ENCODE data around the gene OIP5. TPM values are rescaled to one million over a fixed set of nuclear protein-coding genes. Genes with fewer than 3 reads are reported as not detected.

The OIP5 gene
- total and polyA plus RNA-seq, 9 of the 15 experiments (the other 6 are each of a cell fraction or from before 2014, with no cell fraction given) = 8.3 to 54.8 (median 35.3) TPM

GRCh38 chr15:41332194-41333025 is at the start of gene OIP5, which contains the start of gene NUSAP1 (continued):
- no peak for TF ChIP-seq CHD7 (IDR thresholded peaks at IDR 0.05; ENCODE audit: low read depth, low read length)
- TF ChIP-seq RBFOX2 (IDR thresholded peaks at IDR 0.05; ENCODE audit: low read depth, low read length) = peak; percentile 98
- TF ChIP-seq MAZ (CRISPR knock-in tag; conservative IDR thresholded peaks at IDR 0.05 in 1 of 2, IDR thresholded peaks at IDR 0.05 in 1 of 2) = peak; percentile 45 to 60; a peak in 2 of 4 replicates
- peak; percentile 79 for TF ChIP-seq CEBPG (CRISPR knock-in tag; IDR thresholded peaks at IDR 0.05)
- peak; percentile 71 to 88 for TF ChIP-seq CEBPG (tag; conservative IDR thresholded peaks at IDR 0.05 in 1 of 2, IDR thresholded peaks at IDR 0.05 in 1 of 2)
- TF ChIP-seq ZNF12 (CRISPR knock-in tag; IDR thresholded peaks at IDR 0.05) = peak; percentile 41; the same call in 1 of the 2 replicates
- peak in 1 of 2 experiments; percentile 30; a peak in 1 of 4 replicates for TF ChIP-seq NONO (IDR thresholded peaks at IDR 0.05; ENCODE audit: low read depth in 2 of 2, low read length in 1 of 2)
- TF ChIP-seq MCM7 (IDR thresholded peaks at IDR 0.05) = no peak
- TF ChIP-seq HOMEZ (CRISPR knock-in tag; IDR thresholded peaks at IDR 0.05) = no peak
- peak; percentile 22; the same call in 1 of the 2 replicates for TF ChIP-seq MAFK (IDR thresholded peaks at IDR 0.05; ENCODE audit: low read length)
- no peak for TF ChIP-seq HEY1 (CRISPR knock-in tag; IDR thresholded peaks at IDR 0.05; ENCODE audit: borderline replicate concordance)
- no peak for TF ChIP-seq ZNF785 (CRISPR knock-in tag; IDR thresholded peaks at IDR 0.05)

Data from K562 (cell line).